Naive thymus-derived CD4-positive, alpha-beta T cell (primary cell): ENCODE results near the gene CREB3. TPM values are rescaled to one million over a fixed set of nuclear protein-coding genes. Genes with fewer than 3 reads are reported as not detected.
A peak's percentile ranks its signal among the peaks of the same experiment; 100 is the strongest.

Source experiments
- ATAC-seq: fragments of 150-1000 bp; cut with Tn5 transposase; 2 replicates; pipeline ENCODE4 v1.10.0; 2021; ENCODE audit warnings: mild to moderate bottlenecking, moderate library complexity
- CTCF ChIA-PET: fragments of 350-600 bp; sonication (Branson Sonifier 250); formaldehyde crosslinking; loops from one replicate; lab custom pipeline; 2021; ENCODE audit warnings: antibody characterized with exemption; lab: Charles Lee
- POLR2A ChIA-PET: fragments of 350-600 bp; sonication (Branson Sonifier 250); formaldehyde crosslinking; loops from one replicate; lab custom pipeline; 2021; ENCODE audit warnings: antibody characterized with exemption, inconsistent platforms; lab: Charles Lee
- DNase-seq, 9 donors: peaks; one replicate each; pipeline versions ENCODE4 v3.0.0 to v3.0.0-alpha.2; 2020 to 2022; ENCODE audit warnings: mixed read lengths in 1 of 9
- H3K27ac ChIP-seq: one replicate; pipeline ENCODE4 v1.7.0; 2013; ENCODE audit warnings: mild to moderate bottlenecking, low read depth, low read length, moderate library complexity
- H3K27me3 ChIP-seq, 2 donors: one replicate each; pipeline ENCODE4 v1.7.0; 2013; ENCODE audit warnings: low read length in 2 of 2, mild to moderate bottlenecking in 2 of 2, moderate library complexity in 2 of 2; ENCODE audit not compliant: control insufficient read depth in 2 of 2, insufficient read depth in 2 of 2
- H3K36me3 ChIP-seq, 3 experiments: 1 replicate in 2 of 3; 2 replicates in 1 of 3; pipeline ENCODE4 v1.7.0; 2013; ENCODE audit warnings: low read length in 3 of 3, mild to moderate bottlenecking in 3 of 3, moderate library complexity in 1 of 3; ENCODE audit not compliant: insufficient read depth in 3 of 3, control insufficient read depth in 2 of 3
- H3K4me1 ChIP-seq, 2 donors: one replicate each; pipeline ENCODE4 v1.7.0; 2013; ENCODE audit warnings: low read length in 2 of 2, mild to moderate bottlenecking in 2 of 2, moderate library complexity in 1 of 2; ENCODE audit not compliant: control insufficient read depth in 2 of 2, insufficient read depth in 2 of 2
- H3K4me3 ChIP-seq: 2 replicates; pipeline ENCODE4 v1.7.0; 2013; ENCODE audit warnings: mild to moderate bottlenecking, low read length
- H3K9me3 ChIP-seq, 3 experiments: 1 replicate in 2 of 3; 2 replicates in 1 of 3; pipeline ENCODE4 v1.7.0; 2013; ENCODE audit warnings: low read length in 3 of 3; ENCODE audit not compliant: control insufficient read depth in 2 of 3
- H3K27ac Mint-ChIP-seq, 9 donors: one replicate each; pipeline ENCODE4 v1.8.0; 2020 to 2022; ENCODE audit warnings: mixed read lengths in 9 of 9, mild to moderate bottlenecking in 8 of 9, moderate library complexity in 5 of 9, inconsistent platforms in 2 of 9
- H3K27me3 Mint-ChIP-seq, 5 donors: one replicate each; pipeline ENCODE4 v1.8.0; 2021 to 2022; ENCODE audit warnings: mixed read lengths in 5 of 5, mild to moderate bottlenecking in 1 of 5
- H3K36me3 Mint-ChIP-seq, 5 donors: one replicate each; pipeline ENCODE4 v1.8.0; 2020 to 2022; ENCODE audit warnings: mixed read lengths in 5 of 5, mild to moderate bottlenecking in 3 of 5, inconsistent platforms in 1 of 5
- H3K4me1 Mint-ChIP-seq, 7 donors: one replicate each; pipeline ENCODE4 v1.8.0; 2020 to 2022; ENCODE audit warnings: mixed read lengths in 7 of 7, mild to moderate bottlenecking in 3 of 7, inconsistent platforms in 1 of 7
- H3K4me3 Mint-ChIP-seq, 10 donors: one replicate each; pipeline ENCODE4 v1.8.0; 2020 to 2022; ENCODE audit warnings: mild to moderate bottlenecking in 10 of 10, mixed read lengths in 10 of 10, moderate library complexity in 6 of 10, inconsistent platforms in 2 of 10
- H3K9me3 Mint-ChIP-seq, 11 donors: one replicate each; pipeline ENCODE4 v1.8.0; 2020 to 2022; ENCODE audit warnings: mixed read lengths in 11 of 11, mild to moderate bottlenecking in 4 of 11, inconsistent platforms in 1 of 11, moderate library complexity in 1 of 11
- intact Hi-C, 2 donors: fragments of 100-400 bp; cut with micrococcal nuclease; formaldehyde crosslinking; loops; one replicate each; pipeline ENCODE4 v1.15.1; 2023
- polyA plus RNA-seq, 2 donors: library from polyadenylated mRNA; unstranded; fragments of 300-500 nt; fragmentation: Illumina TruSeq; gene quantifications; one replicate each; pipeline ENCODE4 v1.2.3, GENCODE V29; 2021
- total RNA-seq, 6 experiments: library from RNA in 5 of 6; stranded (reverse) in 5 of 6; gene quantifications; 1 replicate in 5 of 6; 2 replicates in 1 of 6; pipeline ENCODE4 v1.2.3 and lab custom pipeline; 2021 to 2026

Gene CREB3
- total and polyA plus RNA-seq, 7 experiments from 2014 or later, result 13.4 to 40.2 (median 21.6) TPM

- peaks cover 27 to 56% (median 36%) of the 10 kb centered on the region in 5 donors for H3K36me3 Mint-ChIP-seq
- H3K27me3 Mint-ChIP-seq, result no peaks in the 10 kb centered on the region
- Histone ChIP-seq H3K27ac (no peak overlapping the region), H3K36me3 (peaks cover 61 to 95% (median 70%) of the 10 kb centered on the region in 3 experiments), H3K4me3 (no peak overlapping the region), H3K9me3 (no peaks in the 10 kb centered on the region), H3K4me1 (no peaks in the 10 kb centered on the region), H3K27me3 (no peaks in the 10 kb centered on the region)
- H3K4me1 Mint-ChIP-seq, result peaks cover 0 to 8% (median 0%) of the 10 kb centered on the region in 7 donors
- no peak overlapping the region for H3K4me3 Mint-ChIP-seq
- ATAC-seq (no peak), DNase-seq (no peak)
- intact Hi-C loops, result no loop called here
- ChIA-PET POLR2A (interaction anchor here (1.0 to 3.1 kb wide), 2 partner anchors 9 to 66 kb away, joined by 3 to 9 read pairs; no protein-coding TSS in a partner anchor), CTCF (interaction anchor here (1.0 to 2.2 kb wide), 3 partner anchors 8 to 48 kb away, joined by 3 to 11 read pairs (median 4); partner anchors contain the start of genes CCDC107 and RMRP)
- H3K27ac Mint-ChIP-seq, result no peak overlapping the region
- H3K9me3 Mint-ChIP-seq, result peaks cover 0 to 2% (median 0%) of the 10 kb centered on the region in 11 donors
These were observed 27.1 kb upstream of the CREB3 start for GRCh38 chr9:35705372-35705771.

- intact Hi-C loops, result no loop called here
- Mint-ChIP-seq H3K4me1 (peaks cover 0 to 8% (median 0%) of the 10 kb centered on the region in 7 donors), H3K36me3 (peaks cover 30 to 61% (median 41%) of the 10 kb centered on the region in 5 donors), H3K9me3 (peaks cover 0 to 2% (median 0%) of the 10 kb centered on the region in 11 donors), H3K27me3 (no peaks in the 10 kb centered on the region), H3K27ac (no peak overlapping the region), H3K4me3 (no peak overlapping the region)
- Histone ChIP-seq H3K4me3 (no peak overlapping the region), H3K36me3 (peaks cover 56 to 95% (median 65%) of the 10 kb centered on the region in 3 experiments), H3K9me3 (no peaks in the 10 kb centered on the region), H3K27me3 (no peaks in the 10 kb centered on the region), H3K27ac (no peak overlapping the region), H3K4me1 (no peaks in the 10 kb centered on the region)
- POLR2A ChIA-PET, result interaction anchor here (3.1 kb wide), 1 partner anchor 10 kb away, joined by 9 read pairs; no protein-coding TSS in a partner anchor
- ATAC-seq, result no peak
- DNase-seq, result no peak
- CTCF ChIA-PET, result interaction anchor here (1.0 to 2.2 kb wide), 3 partner anchors 9 to 48 kb away, joined by 3 to 11 read pairs (median 4); partner anchors contain the start of genes CCDC107 and RMRP
These were observed 26.5 kb upstream of the CREB3 start for GRCh38 chr9:35705836-35706430.

- CTCF ChIA-PET, result interaction anchor here (2.2 kb wide), 1 partner anchor 10 kb away, joined by 11 read pairs; no protein-coding TSS in a partner anchor
- H3K9me3 ChIP-seq, result no peaks in the 10 kb centered on the region
- DNase-seq (no peak), ATAC-seq (no peak)
- peaks cover 0 to 2% (median 0%) of the 10 kb centered on the region in 11 donors for H3K9me3 Mint-ChIP-seq
- H3K36me3 Mint-ChIP-seq, result peaks cover 30 to 70% (median 44%) of the 10 kb centered on the region in 5 donors
- no peaks in the 10 kb centered on the region for H3K27me3 Mint-ChIP-seq
- H3K4me1 ChIP-seq, result no peaks in the 10 kb centered on the region
- peak overlapping the region in 7 of 9 donors; percentile 28 to 80 (median 61) for H3K27ac Mint-ChIP-seq
- POLR2A ChIA-PET, result interaction anchor here (3.1 kb wide), 1 partner anchor 11 kb away, joined by 9 read pairs; no protein-coding TSS in a partner anchor
- no peak overlapping the region for H3K4me3 Mint-ChIP-seq
- H3K27ac ChIP-seq, result peak overlapping the region; percentile 32
- no peak overlapping the region for H3K4me3 ChIP-seq
- no peaks in the 10 kb centered on the region for H3K27me3 ChIP-seq
- H3K4me1 Mint-ChIP-seq, result peaks cover 0 to 8% (median 0%) of the 10 kb centered on the region in 7 donors
- peaks cover 55 to 95% (median 62%) of the 10 kb centered on the region in 3 experiments for H3K36me3 ChIP-seq
- intact Hi-C loops, result no loop called here
These were observed 25.5 kb upstream of the CREB3 start for GRCh38 chr9:35706951-35707350.

- intact Hi-C loops, result no loop called here
- CTCF ChIA-PET, result interaction anchor here (0.5 to 1.1 kb wide), 3 partner anchors 12 to 53 kb away, joined by 3 to 5 read pairs (median 4); no protein-coding TSS in a partner anchor
- H3K4me3 ChIP-seq, result no peak overlapping the region
- H3K4me1 ChIP-seq, result no peaks in the 10 kb centered on the region
- Mint-ChIP-seq H3K4me1 (peaks cover 0 to 7% (median 0%) of the 10 kb centered on the region in 7 donors), H3K9me3 (peaks cover 0 to 2% (median 0%) of the 10 kb centered on the region in 11 donors), H3K27me3 (no peaks in the 10 kb centered on the region), H3K4me3 (no peak overlapping the region), H3K27ac (peak overlapping the region in 3 of 9 donors; percentile 10 to 81 (median 14)), H3K36me3 (peaks cover 29 to 72% (median 44%) of the 10 kb centered on the region in 5 donors)
- ATAC-seq (no peak), DNase-seq (no peak)
- no peaks in the 10 kb centered on the region for H3K27me3 ChIP-seq
- no peaks in the 10 kb centered on the region for H3K9me3 ChIP-seq
- no peak overlapping the region for H3K27ac ChIP-seq
- peaks cover 54 to 95% (median 65%) of the 10 kb centered on the region in 3 experiments for H3K36me3 ChIP-seq
- POLR2A ChIA-PET, result no interaction called here
These were observed 24.3 kb upstream of the CREB3 start for GRCh38 chr9:35708146-35708545.

- peaks cover 26 to 72% (median 37%) of the 10 kb centered on the region in 5 donors for H3K36me3 Mint-ChIP-seq
- Histone ChIP-seq H3K27ac (no peak overlapping the region), H3K36me3 (peaks cover 33 to 95% (median 63%) of the 10 kb centered on the region in 3 experiments), H3K4me1 (no peaks in the 10 kb centered on the region), H3K4me3 (no peak overlapping the region), H3K27me3 (no peaks in the 10 kb centered on the region), H3K9me3 (no peaks in the 10 kb centered on the region)
- ChIA-PET CTCF (no interaction called here), POLR2A (interaction anchor here (0.6 to 1.4 kb wide), 2 partner anchors 9 to 23 kb away, joined by 3 read pairs; no protein-coding TSS in a partner anchor)
- H3K4me1 Mint-ChIP-seq, result peaks cover 0 to 8% (median 0%) of the 10 kb centered on the region in 7 donors
- ATAC-seq, result no peak
- H3K27me3 Mint-ChIP-seq, result no peaks in the 10 kb centered on the region
- intact Hi-C loops, result no loop called here
- H3K4me3 Mint-ChIP-seq, result no peak overlapping the region
- peaks cover 0 to 3% (median 0%) of the 10 kb centered on the region in 11 donors for H3K9me3 Mint-ChIP-seq
- no peak for DNase-seq
- H3K27ac Mint-ChIP-seq, result peak overlapping the region in 1 of 9 donors; percentile 2
These were observed 21.5 kb upstream of the CREB3 start for GRCh38 chr9:35710818-35711500.
